H1 (cell line): ENCODE data around the gene MIF4GD. TPM values are rescaled to one million over a fixed set of nuclear protein-coding genes. Genes with fewer than 3 reads are reported as not detected.

Experiments
- CTCF ChIA-PET: fragments of 300-600 bp; sonication (Branson Sonifier 250); formaldehyde crosslinking; loops from one replicate; lab custom pipeline; 2021; ENCODE audit not compliant: partially characterized antibody; lab: Charles Lee
- POLR2A ChIA-PET: fragments of 300-600 bp; sonication (Branson Sonifier 250); formaldehyde crosslinking; loops from one replicate; lab custom pipeline; 2021; ENCODE audit warnings: inconsistent platforms; ENCODE audit not compliant: partially characterized antibody; lab: Charles Lee
- DNase-seq, 2 experiments: peaks; one replicate each; pipeline versions ENCODE4 v3.0.0 to v3.0.0-alpha.2; 2010 to 2022; ENCODE audit warnings: low spot score in 2 of 2, low read depth in 1 of 2, mixed read lengths in 1 of 2
- FAIRE-seq: peaks from 2 replicates; lab custom pipeline; 2011; peaks lifted over from hg19 to GRCh38; lab: Jason Lieb, UNC
- H2AFZ ChIP-seq: 2 replicates; pipeline ENCODE4 v1.8.1; 2012; ENCODE audit warnings: low read length, inconsistent platforms
- H2AK5ac ChIP-seq: 2 replicates; pipeline ENCODE4 v1.6.1; 2013; ENCODE audit warnings: low read depth, low read length
- H2BK120ac ChIP-seq: replicated peaks from 2 replicates; pipeline ENCODE3; 2013; ENCODE audit warnings: low read depth, low read length, inconsistent platforms
- H2BK12ac ChIP-seq: 2 replicates; pipeline ENCODE4 v1.6.1; 2013; ENCODE audit warnings: low read depth, low read length
- H2BK15ac ChIP-seq: 2 replicates; pipeline ENCODE4 v1.6.1; 2013; ENCODE audit warnings: low read length
- H2BK20ac ChIP-seq: 2 replicates; pipeline ENCODE4 v1.6.1; 2013; ENCODE audit warnings: low read length
- H2BK5ac ChIP-seq: 2 replicates; pipeline ENCODE4 v1.6.1; 2013; ENCODE audit warnings: low read depth, low read length
- H3K14ac ChIP-seq: 2 replicates; pipeline ENCODE4 v1.6.1; 2013; ENCODE audit warnings: inconsistent platforms; ENCODE audit not compliant: insufficient read length
- H3K18ac ChIP-seq: 2 replicates; pipeline ENCODE4 v1.6.1; 2013; ENCODE audit warnings: low read length; ENCODE audit errors: extremely low read depth
- H3K23ac ChIP-seq: 2 replicates; pipeline ENCODE4 v1.6.1; 2013; ENCODE audit warnings: inconsistent platforms; ENCODE audit not compliant: insufficient read length
- H3K23me2 ChIP-seq: 2 replicates; pipeline ENCODE4 v1.6.1; 2013; ENCODE audit warnings: low read depth, low read length
- H3K27ac ChIP-seq: 2 replicates; pipeline ENCODE4 v1.6.1; 2011; ENCODE audit warnings: low read depth, low read length, inconsistent platforms
- H3K27me3 ChIP-seq, 4 experiments: replicated peaks in 1 of 4; 1 replicate in 1 of 4; 2 replicates in 3 of 4; pipeline versions ENCODE4 v1.6.1 to v1.8.1; 2011 to 2013; ENCODE audit warnings: low read length in 3 of 4, mild to moderate bottlenecking in 3 of 4, inconsistent platforms in 2 of 4, mixed read lengths in 2 of 4, moderate library complexity in 1 of 4; ENCODE audit not compliant: control insufficient read depth in 3 of 4, insufficient read depth in 3 of 4; ENCODE audit errors: extremely low read depth in 1 of 4
- H3K36me3 ChIP-seq, 4 experiments: 2 replicates each; pipeline versions ENCODE4 v1.6.1 to v1.8.1; 2011 to 2013; ENCODE audit warnings: mild to moderate bottlenecking in 4 of 4, low read length in 3 of 4, moderate library complexity in 2 of 4, control low read depth in 1 of 4, inconsistent platforms in 1 of 4; ENCODE audit not compliant: insufficient read depth in 4 of 4, control insufficient read depth in 2 of 4
- H3K4ac ChIP-seq: replicated peaks from 2 replicates; pipeline ENCODE3; 2013; ENCODE audit warnings: low read length, low read depth, mixed read lengths, inconsistent platforms; ENCODE audit not compliant: insufficient read length
- H3K4me1 ChIP-seq, 4 experiments: replicated peaks in 1 of 4; 1 replicate in 1 of 4; 2 replicates in 3 of 4; pipeline versions ENCODE4 v1.6.1 to v1.8.1; 2011 to 2013; ENCODE audit warnings: low read length in 3 of 4, inconsistent platforms in 2 of 4, mixed read lengths in 1 of 4; ENCODE audit not compliant: insufficient read depth in 4 of 4, control insufficient read depth in 3 of 4
- H3K4me2 ChIP-seq, 2 experiments: 2 replicates each; pipeline versions ENCODE4 v1.6.1 to v1.8.1; 2011 to 2013; ENCODE audit warnings: low read depth in 2 of 2, low read length in 2 of 2, control low read depth in 1 of 2, inconsistent platforms in 1 of 2, mild to moderate bottlenecking in 1 of 2; ENCODE audit not compliant: insufficient read depth in 1 of 2
- H3K4me3 ChIP-seq, 4 experiments: fragments of 200-600, 300-600 bp in 1 of 4; sonication (generic), shearing (Covaris generic), sonication (Bioruptor Twin) in 1 of 4; 2 replicates each; pipeline versions ENCODE4 v1.5.1 to v1.8.1; 2011 to 2016; ENCODE audit warnings: low read length in 4 of 4, low read depth in 3 of 4, control low read depth in 2 of 4, inconsistent platforms in 2 of 4, mild to moderate bottlenecking in 2 of 4, mixed read lengths in 1 of 4, moderate library complexity in 1 of 4; ENCODE audit not compliant: insufficient read depth in 2 of 4; ENCODE audit errors: extremely low read depth in 1 of 4
- H3K56ac ChIP-seq: replicated peaks from 2 replicates; pipeline ENCODE3; 2013; ENCODE audit warnings: low read depth, mild to moderate bottlenecking, mixed read lengths, low read length, inconsistent platforms; ENCODE audit not compliant: insufficient read length
- H3K79me1 ChIP-seq: 2 replicates; pipeline ENCODE4 v1.6.1; 2013; ENCODE audit warnings: low read depth, low read length, control low read depth
- H3K79me2 ChIP-seq, 2 experiments: 2 replicates each; pipeline versions ENCODE4 v1.6.1 to v1.8.1; 2012 to 2013; ENCODE audit warnings: low read length in 2 of 2, mild to moderate bottlenecking in 2 of 2, inconsistent platforms in 1 of 2; ENCODE audit not compliant: insufficient read depth in 2 of 2, control insufficient read depth in 1 of 2
- H3K9ac ChIP-seq, 4 experiments: replicated peaks in 1 of 4; 1 replicate in 1 of 4; 2 replicates in 3 of 4; pipeline versions ENCODE4 v1.6.1 to v1.8.1; 2011 to 2013; ENCODE audit warnings: low read depth in 3 of 4, low read length in 3 of 4, control low read depth in 2 of 4, mild to moderate bottlenecking in 2 of 4, moderate library complexity in 2 of 4, inconsistent platforms in 1 of 4; ENCODE audit errors: extremely low read depth in 1 of 4
- H3K9me3 ChIP-seq, 2 experiments: 2 replicates each; pipeline versions ENCODE4 v1.6.1 to v1.8.1; 2012 to 2013; ENCODE audit warnings: mild to moderate bottlenecking in 2 of 2, moderate library complexity in 2 of 2, control low read depth in 1 of 2, inconsistent platforms in 1 of 2, low read depth in 1 of 2, low read length in 1 of 2, mixed read lengths in 1 of 2; ENCODE audit not compliant: insufficient read depth in 2 of 2
- H4K20me1 ChIP-seq, 2 experiments: replicated peaks in 1 of 2; 2 replicates each; pipeline versions ENCODE3 to v1.8.1; 2011 to 2013; ENCODE audit warnings: inconsistent platforms in 2 of 2, low read length in 2 of 2, mild to moderate bottlenecking in 1 of 2; ENCODE audit not compliant: insufficient read depth in 2 of 2, control insufficient read depth in 1 of 2
- H4K5ac ChIP-seq: 2 replicates; pipeline ENCODE4 v1.6.1; 2013; ENCODE audit warnings: low read length, low read depth, mixed read lengths, inconsistent platforms; ENCODE audit not compliant: insufficient read length
- H4K8ac ChIP-seq: 2 replicates; pipeline ENCODE4 v1.8.0; 2013; ENCODE audit warnings: mild to moderate bottlenecking, moderate library complexity, low read length, inconsistent platforms; ENCODE audit not compliant: insufficient read depth; ENCODE audit errors: extremely low read depth
- H4K91ac ChIP-seq: replicated peaks from 2 replicates; pipeline ENCODE3; 2013; ENCODE audit warnings: low read length, mixed read lengths, inconsistent platforms; ENCODE audit not compliant: insufficient read length
- BCL11A ChIP-seq, 2 experiments: IDR thresholded peaks; one replicate each; pipeline ENCODE4 v1.6.1; 2011; ENCODE audit warnings: low read depth in 2 of 2, low read length in 2 of 2, mild to moderate bottlenecking in 2 of 2
- HDAC6 ChIP-seq: IDR thresholded peaks from one replicate; pipeline ENCODE4 v1.7.1; 2012; ENCODE audit warnings: low read depth, mild to moderate bottlenecking, inconsistent platforms, low read length, moderate library complexity
- SP2 ChIP-seq: IDR thresholded peaks from 2 replicates; pipeline ENCODE4 v1.6.1; 2012; ENCODE audit warnings: mild to moderate bottlenecking, low read length, inconsistent platforms
- SUZ12 ChIP-seq: fragments of 200-600 bp; sonication (generic); IDR thresholded peaks from 2 replicates; pipeline ENCODE4 v1.6.1; 2012; ENCODE audit warnings: mild to moderate bottlenecking, inconsistent platforms, low read length, moderate library complexity, mixed read lengths
- WGBS, 2 experiments: shearing (Covaris generic) in 1 of 2; methylation state at CpG; one replicate each; pipeline versions ENCODE4 v1.1.6 to v1.1.7; 2013 to 2015; ENCODE audit warnings: low lambda C conversion rate in 2 of 2, mixed read lengths in 2 of 2, inconsistent platforms in 1 of 2, low coverage in 1 of 2, missing lambda C conversion rate in 1 of 2; ENCODE audit not compliant: insufficient replicate concordance in 2 of 2, insufficient coverage in 1 of 2, insufficient read length in 1 of 2; ENCODE audit errors: extremely low coverage in 1 of 2, missing lambda C conversion rate in 1 of 2; 5-methylcytosine and 5-hydroxymethylcytosine counted together
- polyA plus RNA-seq, 7 experiments: library from polyadenylated mRNA; depleted of rRNA in 3 of 7; stranded (reverse) in 5 of 7; unstranded in 2 of 7; fragments of >200 nt in 5 of 7; fragments of 200-250 nt in 2 of 7; gene quantifications; 1 replicate in 5 of 7; 2 replicates in 1 of 7; 4 replicates in 1 of 7; pipeline versions ENCODE4 v1.2.1 to v1.2.3, GENCODE V29; 2011 to 2013; ENCODE audit warnings: missing spikeins in 2 of 7, mixed read lengths in 2 of 7
- total RNA-seq: library from RNA; stranded (reverse); fragmentation: NEBNext Ultra II Directional; extraction: Animal tissue kit (Norgen Biotek cat#: 25700); gene quantifications from 2 replicates; pipeline ENCODE4 v1.2.1, GENCODE V29; 2021

Gene MIF4GD
- total and polyA plus RNA-seq, 2 of the 8 experiments (the other 6 are each of a cell fraction or from before 2014, with no cell fraction given): 16.1 to 51.1 TPM

DNA sequence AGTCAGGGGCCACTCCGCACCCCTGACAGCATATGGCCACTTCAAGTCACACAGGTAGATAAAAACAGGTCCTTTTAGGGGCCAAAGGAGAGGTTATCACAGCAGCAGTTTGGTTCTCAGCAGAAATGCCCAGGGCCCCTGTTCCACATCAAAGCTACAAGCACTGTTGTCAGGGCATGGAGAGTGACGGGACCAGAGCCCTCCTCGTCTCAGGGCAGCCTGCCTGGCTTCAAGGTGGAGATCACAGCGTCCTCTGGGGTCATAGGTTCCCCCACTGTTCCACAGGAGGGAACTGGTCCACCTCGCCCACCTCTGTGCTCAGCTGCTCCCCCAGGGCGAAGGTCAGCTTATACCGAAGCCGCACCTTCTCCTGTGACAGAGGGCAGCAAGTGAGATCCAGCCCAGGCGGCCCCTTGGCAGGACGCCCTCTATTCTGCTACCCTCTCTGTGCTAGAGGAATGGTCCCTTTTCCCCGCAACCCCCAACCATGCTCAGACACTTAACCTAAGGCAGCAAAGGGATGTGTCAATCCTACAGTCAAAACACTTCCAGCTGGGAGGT is 32.9 kb downstream of the MIF4GD start:
- no peak overlapping the region for H3K27ac ChIP-seq
- no peaks in the 10 kb centered on the region for H3K27me3 ChIP-seq
- H3K4me1 ChIP-seq: peaks cover 0 to 4% (median 0%) of the 10 kb centered on the region in 4 experiments; a peak in 3 of 7 replicates
- WGBS, 2 experiments: 88% methylated on average over 11 of the region's 11 CpGs; no CpG with 5 or more reads in 1 of the 2 experiments
- H2AFZ ChIP-seq: no peak overlapping the region
- H4K5ac ChIP-seq: no peak overlapping the region
- H3K79me2 ChIP-seq: no peaks in the 10 kb centered on the region
- no peak overlapping the region for H2AK5ac ChIP-seq
- H3K14ac ChIP-seq: no peak overlapping the region
- no peak overlapping the region for H2BK120ac ChIP-seq
- H4K20me1 ChIP-seq: peaks cover 14 to 26% of the 10 kb centered on the region in 2 experiments
- H2BK12ac ChIP-seq: no peak overlapping the region
- no peak overlapping the region for H3K23ac ChIP-seq
- FAIRE-seq (no peak), DNase-seq (no peak)
- no peak overlapping the region for H3K56ac ChIP-seq
- H3K36me3 ChIP-seq: peaks cover 32 to 67% (median 61%) of the 10 kb centered on the region in 4 experiments
- H4K8ac ChIP-seq: peak overlapping the region; percentile 71; the same call in 1 of the 2 replicates
- H3K4ac ChIP-seq: no peak overlapping the region
- no peaks in the 10 kb centered on the region for H3K23me2 ChIP-seq
- H3K4me2 ChIP-seq: no peak overlapping the region
- H4K91ac ChIP-seq: no peak overlapping the region
- H3K9me3 ChIP-seq: no peaks in the 10 kb centered on the region
- no peak overlapping the region for H2BK15ac ChIP-seq
- no peak overlapping the region for H2BK5ac ChIP-seq
- no peak overlapping the region for H3K9ac ChIP-seq
- no peak overlapping the region for H2BK20ac ChIP-seq
- CTCF ChIA-PET: interaction anchor here (0.8 to 16.5 kb wide), 12 partner anchors 9 to 123 kb away, joined by 3 to 369 read pairs (median 20); partner anchors contain the start of genes GGA3, MIF4GD, MRPS7 and NUP85
- no peak overlapping the region for H3K4me3 ChIP-seq
- POLR2A ChIA-PET: interaction anchor here (0.6 to 6.3 kb wide), 6 partner anchors 9 to 263 kb away, joined by 3 to 53 read pairs (median 9); partner anchors contain the start of gene MIF4GD
- no peak for TF ChIP-seq SP2
- no peak for TF ChIP-seq SUZ12
- TF ChIP-seq BCL11A (IDR thresholded peaks at IDR 0.05; ENCODE audit: low read depth in 2 of 2, low read length in 2 of 2): no peak
- TF ChIP-seq HDAC6: no peak
- TF ChIP-seq, all 59 proteins: peak for 0
- Histone ChIP-seq H3K79me1 (no peaks in the 10 kb centered on the region), H3K18ac (no peak overlapping the region)
